OCI-M1 (cell line): Measurements from ENCODE around the gene NRG2.
A peak's percentile ranks its signal among the peaks of the same experiment; 100 is the strongest.

Source experiments
- DNase-seq: peaks from one replicate; lab custom pipeline; 2025; lab: John Stamatoyannopoulos, UW

The NRG2 gene

DNA sequence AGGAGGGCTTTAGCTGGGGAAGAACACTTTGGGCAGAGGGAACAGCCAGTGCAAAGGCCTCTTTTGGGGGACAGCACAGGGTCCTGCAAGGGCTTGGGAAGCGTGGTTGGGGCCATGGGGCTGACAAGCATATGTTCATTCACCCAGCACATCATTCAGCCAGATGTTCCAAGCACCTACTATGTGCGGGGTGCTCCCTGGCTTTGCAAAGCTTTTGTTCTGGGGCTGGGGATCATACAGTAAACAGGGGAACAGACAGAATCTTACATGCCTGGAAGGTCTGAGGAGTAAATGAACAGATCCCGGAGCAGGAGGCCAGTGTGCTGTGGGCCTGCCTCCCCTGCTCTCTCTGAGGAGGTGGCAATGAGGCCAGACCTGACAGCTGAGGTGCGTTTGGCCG is 230.8 kb downstream of the NRG2 start:
- DNase-seq = no peak

GRCh38 chr5:139811274-139811607 is 231.9 kb downstream of the NRG2 start:
- no peak for DNase-seq

GRCh38 chr5:139810341-139811273 is 232.5 kb downstream of the NRG2 start:
- DNase-seq = no peak

DNA sequence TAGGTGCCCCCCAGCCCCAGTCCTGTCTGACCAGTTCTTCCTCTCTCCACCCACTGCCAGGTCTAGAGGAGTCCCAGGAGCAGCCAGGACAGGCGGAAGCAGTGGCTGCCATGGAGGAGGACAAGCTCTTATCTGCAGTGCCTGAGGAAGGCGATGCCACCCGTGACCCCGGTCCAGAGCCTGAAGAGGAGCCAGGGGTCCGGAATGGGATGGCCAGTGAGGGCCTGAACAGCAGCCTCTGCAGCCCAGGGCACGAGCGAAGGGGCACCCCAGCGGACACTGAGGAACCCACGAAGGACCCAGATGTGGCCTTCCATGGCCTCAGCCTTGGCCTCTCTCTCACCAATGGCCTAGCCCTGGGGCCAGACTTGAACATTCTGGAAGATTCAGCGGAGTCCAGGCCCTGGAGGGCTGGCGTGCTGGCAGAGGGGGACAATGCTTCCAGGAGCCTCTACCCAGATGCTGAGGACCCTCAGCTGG is 233.7 kb downstream of the NRG2 start:
- DNase-seq = no peak

DNA sequence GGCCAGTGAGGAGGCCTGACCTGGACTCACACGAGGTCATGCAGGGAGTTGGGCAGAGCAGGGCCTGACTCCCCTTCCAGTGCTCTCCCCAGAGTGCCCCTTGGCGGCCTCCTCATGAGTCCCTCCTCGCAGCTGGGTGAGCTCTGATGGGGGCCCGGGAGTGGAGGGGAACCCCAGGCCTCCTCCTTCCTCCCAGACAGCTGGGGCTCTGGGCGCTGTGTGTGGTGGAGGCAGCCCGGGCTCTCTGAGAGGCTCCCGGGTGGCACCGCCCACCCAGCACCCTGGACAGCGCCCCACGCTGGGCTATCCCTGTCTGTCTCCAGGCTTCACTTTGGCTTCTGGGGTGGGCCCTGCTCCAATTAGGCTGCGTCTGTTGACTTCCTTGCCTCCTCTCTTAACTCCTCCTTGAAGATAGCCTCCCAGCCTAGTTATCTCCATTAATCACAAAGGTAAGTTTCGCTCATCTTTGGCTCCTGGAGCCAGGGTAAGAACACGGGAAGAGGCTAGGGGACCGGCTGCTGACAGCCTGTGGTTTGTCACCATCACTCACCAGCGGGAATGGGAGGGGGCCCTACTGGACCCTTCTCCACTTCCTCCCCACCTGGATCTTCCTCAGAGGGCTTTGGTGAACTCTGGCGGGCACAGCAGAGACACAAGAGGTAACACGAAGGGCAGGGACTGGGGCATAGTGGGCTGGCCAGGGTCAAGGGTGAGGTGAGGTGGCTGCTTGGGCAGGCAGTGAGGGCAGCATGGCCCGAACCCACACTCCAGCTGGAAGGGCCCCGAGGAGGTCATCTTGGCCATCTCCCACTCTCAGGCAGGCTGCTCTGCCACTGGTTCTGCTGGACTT is 234.4 kb downstream of the NRG2 start:
- DNase-seq = peak; percentile 40

GRCh38 chr5:139807647-139808030 is 235.5 kb downstream of the NRG2 start:
- no peak for DNase-seq

- no peak for DNase-seq
These were observed 236.1 kb downstream of the NRG2 start for GRCh38 chr5:139806726-139807646.

- no peak for DNase-seq
These were observed 237.0 kb downstream of the NRG2 start for GRCh38 chr5:139806111-139806510.

DNA sequence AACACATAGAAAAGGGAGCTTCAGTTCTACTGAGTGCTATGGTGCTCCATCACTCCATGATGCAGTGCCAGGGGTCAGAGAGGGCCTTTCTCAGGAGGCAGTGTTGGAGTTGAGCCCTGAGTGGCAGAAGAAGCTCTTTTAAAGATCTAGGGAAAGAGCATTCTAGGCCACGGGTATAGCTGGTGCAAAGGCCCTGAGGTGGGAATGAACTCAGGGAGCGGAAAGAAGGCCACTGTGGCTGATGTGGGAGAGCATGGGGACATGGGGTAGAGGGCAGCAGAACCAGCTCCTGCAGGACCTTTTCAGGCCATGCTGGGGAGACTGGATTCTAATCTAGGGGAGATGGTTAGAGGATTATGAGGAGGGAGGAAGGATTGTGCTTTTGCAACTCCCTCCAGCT is 237.6 kb downstream of the NRG2 start:
- no peak for DNase-seq

DNA sequence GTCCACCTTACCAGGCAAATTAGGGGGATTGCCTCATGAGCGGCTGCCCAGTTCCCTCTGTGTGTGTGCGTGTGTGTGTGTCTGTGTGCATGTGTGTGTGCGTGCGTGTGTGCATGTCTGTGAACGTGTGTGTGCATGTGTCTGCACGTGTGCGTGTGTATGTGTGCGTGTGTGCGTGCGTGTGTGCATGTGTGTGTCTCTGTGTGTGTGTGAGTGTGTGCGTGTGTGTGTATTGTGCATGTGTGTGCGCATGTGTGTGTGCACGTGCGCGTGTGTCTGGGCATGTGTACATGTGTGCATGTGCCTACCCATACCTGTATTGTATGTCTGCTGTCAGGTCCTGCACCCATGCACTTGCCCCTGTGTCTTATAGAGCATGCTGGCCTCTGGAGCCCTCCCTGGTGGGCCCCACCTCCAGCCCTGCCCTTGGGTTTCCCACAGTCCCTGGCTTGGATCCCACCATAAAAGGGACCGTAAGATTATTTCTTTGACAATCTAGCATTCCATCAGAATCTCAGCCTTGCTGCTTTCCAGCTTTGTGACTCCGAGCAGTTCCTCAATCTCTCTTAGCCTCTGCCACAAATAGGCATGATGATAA is 238.2 kb downstream of the NRG2 start:
- DNase-seq = no peak

- DNase-seq = no peak
These were observed 239.1 kb downstream of the NRG2 start for GRCh38 chr5:139803978-139804377.

- no peak for DNase-seq
These were observed 243.7 kb downstream of the NRG2 start for GRCh38 chr5:139799359-139799758.

DNA sequence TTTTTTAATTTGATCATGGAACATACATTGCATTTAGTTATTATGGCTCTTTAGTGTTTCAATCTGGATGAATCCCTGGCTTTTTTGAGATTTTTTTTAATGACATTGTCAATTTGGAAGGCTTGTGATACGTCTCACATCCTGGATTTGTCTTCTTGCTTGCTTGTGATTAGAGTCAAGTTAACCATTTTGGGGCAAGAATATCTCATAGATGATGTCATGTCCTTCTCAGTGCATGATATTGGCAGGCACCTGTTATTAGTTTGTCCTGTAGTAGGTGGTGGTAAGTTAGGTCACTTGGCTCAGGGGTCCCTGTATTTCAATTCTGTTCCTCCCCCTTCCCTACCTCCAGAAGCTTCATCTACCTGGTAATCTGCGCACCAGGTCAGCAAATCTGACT is 244.2 kb downstream of the NRG2 start:
- no peak for DNase-seq

DNA sequence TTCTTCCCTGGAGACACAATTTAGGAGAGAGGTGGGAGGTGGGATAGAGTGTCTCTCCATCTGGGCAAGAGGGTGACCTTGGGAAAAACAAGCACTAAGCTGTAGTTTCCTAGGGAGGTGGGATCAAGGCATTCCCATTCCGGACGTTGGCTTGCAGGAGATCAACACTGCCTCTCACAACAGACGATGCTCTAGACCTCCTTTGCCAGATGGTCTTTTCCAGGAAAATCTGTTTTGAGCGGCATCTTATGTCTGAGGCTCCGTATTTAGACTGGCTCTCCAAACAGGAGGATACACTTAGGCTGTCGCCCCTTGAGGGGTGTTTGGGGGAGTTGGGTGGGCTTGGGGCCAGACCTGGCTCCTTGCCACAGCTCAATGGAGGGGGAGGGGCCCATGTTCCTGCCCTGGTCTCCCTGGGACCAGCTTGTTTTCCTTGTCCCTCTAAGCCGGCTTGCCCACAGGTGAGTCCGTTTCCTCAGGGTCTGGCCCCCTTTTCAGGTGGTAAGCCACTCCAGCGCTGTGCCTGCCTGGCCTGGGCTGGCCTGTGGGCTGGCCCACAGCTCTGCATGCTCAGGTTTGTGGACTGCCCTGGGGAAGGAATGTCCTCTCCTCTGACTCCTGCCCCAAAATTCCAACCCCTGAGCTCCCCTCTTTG is 245.1 kb downstream of the NRG2 start:
- DNase-seq = no peak

DNA sequence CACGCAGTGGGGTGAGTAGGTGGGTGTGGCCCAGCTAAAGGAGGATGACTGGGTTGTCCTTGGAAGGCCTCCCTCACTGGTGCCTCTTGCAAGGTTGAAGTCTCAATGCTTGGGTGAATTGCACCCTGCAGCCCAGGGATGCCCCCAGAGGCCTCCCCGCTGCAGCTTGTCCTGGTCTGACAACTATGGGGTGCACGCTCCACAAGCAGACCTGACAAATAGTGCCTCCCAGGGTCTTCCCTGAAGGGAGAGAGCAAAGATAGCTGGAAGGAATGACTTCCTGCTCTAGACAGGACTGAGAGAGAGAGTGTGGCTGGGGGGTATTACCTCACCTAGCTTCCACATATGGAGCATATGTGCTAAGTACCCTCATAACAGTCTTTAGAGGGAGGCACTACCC is 245.8 kb downstream of the NRG2 start:
- DNase-seq = no peak
